GM12878 (cell line): Measurements from ENCODE around the gene UCKL1. TPM values are rescaled to one million over a fixed set of nuclear protein-coding genes. Genes with fewer than 3 reads are reported as not detected.

Source experiments
- ATAC-seq: fragments of 200-7000 bp; cut with Tn5 transposase; 3 replicates; pipeline ENCODE4 v1.9.1; 2020; ENCODE audit warnings: mild to moderate bottlenecking, moderate library complexity
- BruUV-seq: library from RNA; stranded (reverse); fragments of 400-500 nt; replicated peaks from 2 replicates; lab custom pipeline; 2021; lab: Mats Ljungman, UMichigan
- CTCF ChIA-PET: fragments of 300-600 bp; sonication (Branson Sonifier 250); formaldehyde crosslinking; extraction: SDS; loops from one replicate; lab custom pipeline; 2021; ENCODE audit warnings: inconsistent platforms; lab: Yijun Ruan, JAX
- POLR2A ChIA-PET: fragments of 350-600 bp; formaldehyde crosslinking; extraction: SDS; loops from one replicate; lab custom pipeline; 2021; ENCODE audit warnings: inconsistent platforms; lab: Charles Lee
- RAD21 ChIA-PET: fragments of 300-600 bp; sonication (Branson Sonifier 250); formaldehyde crosslinking; loops from one replicate; lab custom pipeline; 2023; ENCODE audit warnings: antibody characterized with exemption; ENCODE audit not compliant: unreplicated experiment; lab: Charles Lee
- SMC1A ChIA-PET: fragments of 300-600 bp; sonication (Branson Sonifier 250); formaldehyde crosslinking; loops from one replicate; lab custom pipeline; 2023; ENCODE audit not compliant: unreplicated experiment, uncharacterized antibody; lab: Charles Lee
- DNase-seq: peaks from one replicate; pipeline ENCODE4 v3.0.0-alpha.2; 2011; ENCODE audit warnings: low read depth, low spot score
- FAIRE-seq: peaks from 3 replicates; lab custom pipeline; 2011; peaks lifted over from hg19 to GRCh38; lab: Jason Lieb, UNC
- H2AFZ ChIP-seq: 2 replicates; pipeline ENCODE4 v1.6.0; 2011; ENCODE audit warnings: low read depth, low read length, control low read depth; ENCODE audit not compliant: control insufficient read depth
- H3K27ac ChIP-seq: 2 replicates; pipeline ENCODE4 v1.5.1; 2011; ENCODE audit warnings: control low read depth; ENCODE audit not compliant: control insufficient read depth, insufficient read depth
- H3K27me3 ChIP-seq, 2 experiments: replicated peaks in 1 of 2; 2 replicates each; pipeline versions ENCODE4 v1.6.0 to v1.6.1; 2011; ENCODE audit warnings: low read length in 1 of 2; ENCODE audit not compliant: control insufficient read depth in 2 of 2, insufficient read depth in 2 of 2
- H3K36me3 ChIP-seq, 2 experiments: 2 replicates each; pipeline ENCODE4 v1.5.1; 2011; ENCODE audit warnings: low read length in 1 of 2; ENCODE audit not compliant: control insufficient read depth in 2 of 2, insufficient read depth in 2 of 2
- H3K4me1 ChIP-seq: 2 replicates; pipeline ENCODE4 v1.6.1; 2011; ENCODE audit warnings: mild to moderate bottlenecking, low read length, moderate library complexity, mixed read lengths; ENCODE audit not compliant: control insufficient read depth, insufficient read depth
- H3K4me2 ChIP-seq: 2 replicates; pipeline ENCODE4 v1.6.0; 2011; ENCODE audit warnings: control low read depth; ENCODE audit not compliant: control insufficient read depth, insufficient read depth
- H3K4me3 ChIP-seq: fragments of 200-600 bp; sonication (generic); 2 replicates; pipeline ENCODE4 v1.5.1; 2016
- H3K79me2 ChIP-seq: 2 replicates; pipeline ENCODE4 v1.6.0; 2011; ENCODE audit warnings: low read length; ENCODE audit not compliant: control insufficient read depth, insufficient read depth
- H3K9ac ChIP-seq: 2 replicates; pipeline ENCODE4 v1.8.0; 2011; ENCODE audit warnings: low read length, control low read depth, mixed read lengths; ENCODE audit not compliant: control insufficient read depth, insufficient read depth
- H3K9me3 ChIP-seq: replicated peaks from 3 replicates; pipeline ENCODE4 v1.5.1; 2011; ENCODE audit warnings: mild to moderate bottlenecking, low read length; ENCODE audit not compliant: control insufficient read depth, insufficient read depth
- H4K20me1 ChIP-seq: 2 replicates; pipeline ENCODE4 v1.6.0; 2011; ENCODE audit not compliant: control insufficient read depth, insufficient read depth
- DPF2 ChIP-seq: fragments of 450-650 bp; IDR thresholded peaks from 2 replicates; pipeline ENCODE4 v1.6.1; 2017; ENCODE audit warnings: mild to moderate bottlenecking
- EP300 ChIP-seq, 2 experiments: fragments of 150-350 bp in 1 of 2; IDR thresholded peaks; 2 replicates each; pipeline ENCODE4 v1.6.1; 2011 to 2012; ENCODE audit warnings: low read depth in 2 of 2, low read length in 2 of 2, borderline replicate concordance in 1 of 2, improper control_type of control experiment in 1 of 2, inconsistent platforms in 1 of 2; ENCODE audit not compliant: control insufficient read depth in 1 of 2
- GABPA ChIP-seq: IDR thresholded peaks from 2 replicates; pipeline ENCODE4 v1.6.1; 2014; ENCODE audit warnings: antibody characterized with exemption, low read depth, mild to moderate bottlenecking, inconsistent platforms
- HDAC2 ChIP-seq: fragments of 200-600 bp; sonication (generic); IDR thresholded peaks from 2 replicates; pipeline ENCODE4 v1.6.1; 2017
- IKZF1 ChIP-seq: fragments of 450-650 bp; conservative IDR thresholded peaks from 2 replicates; pipeline ENCODE4 v1.6.1; 2017; ENCODE audit warnings: antibody characterized with exemption, mild to moderate bottlenecking
- KLF5 ChIP-seq: fragments of 450-650 bp; IDR thresholded peaks from 2 replicates; pipeline ENCODE4 v1.6.1; 2014; ENCODE audit warnings: mild to moderate bottlenecking; ENCODE audit not compliant: partially characterized antibody
- NFIC ChIP-seq: IDR thresholded peaks from 2 replicates; pipeline ENCODE4 v1.6.1; 2012; ENCODE audit warnings: low read depth, mild to moderate bottlenecking, inconsistent platforms, low read length, moderate library complexity
- NFYA ChIP-seq: IDR thresholded peaks from 2 replicates; pipeline ENCODE4 v1.6.1; 2011; ENCODE audit warnings: low read depth, mild to moderate bottlenecking, low read length, improper control_type of control experiment, borderline replicate concordance
- NFYB ChIP-seq: IDR thresholded peaks from 2 replicates; pipeline ENCODE4 v1.6.1; 2011; ENCODE audit warnings: low read depth, mild to moderate bottlenecking, low read length, improper control_type of control experiment, moderate library complexity; ENCODE audit not compliant: insufficient read depth
- NRF1 ChIP-seq: conservative IDR thresholded peaks from 2 replicates; pipeline ENCODE4 v1.6.1; 2011; ENCODE audit warnings: mild to moderate bottlenecking, low read depth, low read length, improper control_type of control experiment
- POLR2A ChIP-seq: IDR thresholded peaks from 2 replicates; pipeline ENCODE4 v1.6.1; 2011; ENCODE audit warnings: low read depth, mild to moderate bottlenecking, low read length
- RB1 ChIP-seq: fragments of 450-650 bp; formaldehyde crosslinking; IDR thresholded peaks from 2 replicates; pipeline ENCODE4 v1.6.1; 2017; ENCODE audit warnings: mild to moderate bottlenecking, borderline replicate concordance
- SMC3 ChIP-seq: IDR thresholded peaks from 2 replicates; pipeline ENCODE4 v1.6.1; 2011; ENCODE audit warnings: low read length, improper control_type of control experiment, borderline replicate concordance
- SRF ChIP-seq, 2 experiments: IDR thresholded peaks; 2 replicates each; pipeline ENCODE4 v1.6.1; 2011; ENCODE audit warnings: low read depth in 2 of 2, low read length in 2 of 2, mild to moderate bottlenecking in 1 of 2, moderate library complexity in 1 of 2
- TCF7 ChIP-seq: IDR thresholded peaks from 2 replicates; pipeline ENCODE4 v1.6.1; 2014; ENCODE audit warnings: antibody characterized with exemption, borderline replicate concordance
- YBX1 ChIP-seq: fragments of 450-650 bp; IDR thresholded peaks from 2 replicates; pipeline ENCODE4 v1.6.1; 2016; ENCODE audit warnings: antibody characterized with exemption
- WGBS: methylation state at CpG from one replicate; pipeline ENCODE4 v1.1.6; 2016; ENCODE audit warnings: low lambda C conversion rate; ENCODE audit not compliant: insufficient replicate concordance, insufficient coverage; ENCODE audit errors: missing lambda C conversion rate; 5-methylcytosine and 5-hydroxymethylcytosine counted together
- in situ Hi-C: fragments of 300-500 bp; cut with MboI; formaldehyde crosslinking; loops from 9 replicates; pipeline ENCODE4 v1.14.3; 2018; ENCODE audit warnings: mixed read lengths
- intact Hi-C: fragments of 100-400 bp; cut with micrococcal nuclease; formaldehyde crosslinking; loops from one replicate; pipeline ENCODE4 v1.14.2; 2022; ENCODE audit not compliant: unreplicated experiment
- polyA plus RNA-seq, 11 experiments: library from polyadenylated mRNA; depleted of rRNA in 4 of 11; unstranded in 6 of 11; stranded (reverse) in 5 of 11; fragments of >200 nt; fragmentation: Nextera tagmentation in 4 of 11; fragmentation: Illumina TruSeq in 1 of 11; extraction: Ambion mirVana in 4 of 11; extraction: Trizol in 1 of 11; gene quantifications; 1 replicate in 1 of 11; 2 replicates in 10 of 11; pipeline versions ENCODE4 v1.2.1 to v1.2.3, GENCODE V29; 2011 to 2016; ENCODE audit warnings: inconsistent platforms in 2 of 11, missing spikeins in 2 of 11, low read depth in 1 of 11
- total RNA-seq, 4 experiments: library from RNA; depleted of rRNA in 3 of 4; stranded (reverse); fragments of >200 nt in 3 of 4; fragmentation: Illumina TruSeq in 1 of 4; extraction: Trizol in 1 of 4; gene quantifications; 2 replicates each; pipeline versions ENCODE4 v1.2.1 to v1.2.3, GENCODE V29; 2013 to 2021
- TF ChIP-seq, protein P1 (sequence below): IDR thresholded peaks from 2 replicates; pipeline ENCODE4 v1.6.1; 2012; ENCODE audit warnings: low read depth, low read length, improper control_type of control experiment
- TF ChIP-seq, protein P2 (sequence below): fragments of 450-650 bp; IDR thresholded peaks from 2 replicates; pipeline ENCODE4 v1.6.1; 2016; ENCODE audit warnings: mild to moderate bottlenecking
- TF ChIP-seq, protein P3 (sequence below): fragments of 450-650 bp; IDR thresholded peaks from 2 replicates; pipeline ENCODE4 v1.6.1; 2017; ENCODE audit warnings: borderline replicate concordance
- TF ChIP-seq, protein P4 (sequence below): IDR thresholded peaks from 2 replicates; pipeline ENCODE4 v1.6.1; 2011; ENCODE audit warnings: low read depth, low read length, improper control_type of control experiment, borderline replicate concordance

UCKL1 gene
- total and polyA plus RNA-seq, 10 of the 15 experiments (the other 5 are each of a cell fraction or from before 2014, with no cell fraction given): 2.4 to 36.3 (median 24.8) TPM

DNA sequence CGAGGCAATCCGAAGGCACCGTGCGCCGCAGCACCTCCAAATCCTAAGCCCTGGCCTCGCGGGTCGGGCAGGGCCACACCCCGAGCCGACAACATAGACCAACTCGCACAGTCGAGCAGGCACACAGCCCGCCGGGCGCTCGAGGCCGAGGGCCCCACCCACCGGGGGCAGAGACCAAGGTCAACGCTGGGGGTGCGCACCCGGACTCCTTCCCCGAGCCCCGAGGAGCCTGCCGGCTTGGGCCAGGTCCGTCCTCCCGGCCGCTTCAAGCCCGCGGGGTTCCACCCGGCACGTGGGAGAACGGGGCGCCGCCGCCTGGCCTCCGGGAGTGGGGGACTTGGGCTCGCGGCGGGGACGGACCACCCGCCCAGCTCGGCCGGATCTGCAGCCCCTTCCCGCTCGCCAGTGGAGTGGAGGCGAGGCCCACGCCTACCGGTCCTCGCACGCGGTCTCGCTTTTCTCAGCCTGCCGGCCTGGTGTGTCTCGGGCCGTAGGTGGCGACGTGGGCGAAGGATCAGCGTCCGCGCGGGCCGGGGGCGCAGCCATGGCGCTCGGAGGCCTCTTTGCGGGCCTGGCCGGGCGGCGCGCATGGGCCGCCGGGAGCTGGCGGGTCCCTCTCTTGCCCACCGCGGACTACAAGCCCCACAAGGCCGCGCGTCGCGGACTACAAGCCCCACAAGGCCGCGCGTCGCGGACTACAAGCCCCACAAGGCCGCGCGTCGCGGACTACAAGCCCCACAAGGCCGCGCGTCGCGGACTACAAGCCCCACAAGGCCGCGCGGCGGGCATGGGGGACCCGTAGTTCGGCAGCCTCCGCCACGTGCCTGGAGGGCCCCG, at the start of gene UCKL1 (continued):
- peak; percentile 100 for TF ChIP-seq IKZF1
- TF ChIP-seq SRF (IDR thresholded peaks at IDR 0.05; ENCODE audit: low read depth in 2 of 2, low read length in 2 of 2): 0 out of 4 replicates have a peak, but pooled peaks of 1 of the 2 experiments have one; percentile 9
- TF ChIP-seq, protein P1, sequence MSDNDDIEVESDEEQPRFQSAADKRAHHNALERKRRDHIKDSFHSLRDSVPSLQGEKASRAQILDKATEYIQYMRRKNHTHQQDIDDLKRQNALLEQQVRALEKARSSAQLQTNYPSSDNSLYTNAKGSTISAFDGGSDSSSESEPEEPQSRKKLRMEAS: peak; percentile 89
- TF ChIP-seq DPF2: peak; percentile 81; the same call in 1 of the 2 replicates
- peak; percentile 70 for TF ChIP-seq KLF5

DNA sequence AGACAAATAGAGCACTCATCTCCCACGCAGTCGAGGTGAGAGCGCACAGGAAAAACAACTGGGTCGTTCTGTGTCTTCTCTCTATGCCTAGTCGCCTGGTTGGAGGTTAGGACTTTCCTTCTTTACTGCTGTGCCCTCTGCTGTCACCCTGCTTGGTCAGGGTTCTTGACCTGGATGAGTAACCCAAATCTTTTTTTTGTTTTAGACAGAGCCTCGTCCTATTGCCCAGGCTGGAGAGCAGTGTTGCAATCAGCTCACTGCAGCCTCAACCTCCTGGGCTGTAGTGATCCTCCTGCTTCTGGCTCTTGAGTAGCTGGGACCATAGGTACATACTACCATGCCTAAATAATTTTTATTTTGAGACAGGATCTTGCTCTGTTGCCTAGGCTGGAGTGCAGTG, 49.2 kb upstream of the UCKL1 start:
- ChIA-PET POLR2A (no interaction called here), CTCF (interaction anchor here (1.0 to 1.4 kb wide), 2 partner anchors 31 to 115 kb away, joined by 3 read pairs; no protein-coding TSS in a partner anchor), SMC1A (no interaction called here), RAD21 (no interaction called here)
- in situ Hi-C loops (no loop called here), intact Hi-C loops (no loop called here)
- H3K4me2 ChIP-seq: no peak overlapping the region
- peaks cover 6% of the 10 kb centered on the region for H3K4me1 ChIP-seq
- H3K27me3 ChIP-seq: no peaks in the 10 kb centered on the region
- H3K4me3 ChIP-seq: no peak overlapping the region
- FAIRE-seq (no peak), DNase-seq (no peak), ATAC-seq (no peak)
- peaks cover 36 to 58% of the 10 kb centered on the region in 2 experiments for H3K36me3 ChIP-seq
- H3K9ac ChIP-seq: no peak overlapping the region
- peaks cover 21% of the 10 kb centered on the region for H3K9me3 ChIP-seq
- H4K20me1 ChIP-seq: no peaks in the 10 kb centered on the region
- WGBS: 86% methylated on average over 6 of the region's 6 CpGs
- H2AFZ ChIP-seq: no peak overlapping the region
- no TSS peak for BruUV-seq
- no peak overlapping the region for H3K27ac ChIP-seq
- H3K79me2 ChIP-seq: peaks cover 18% of the 10 kb centered on the region
- TF ChIP-seq, protein P2, sequence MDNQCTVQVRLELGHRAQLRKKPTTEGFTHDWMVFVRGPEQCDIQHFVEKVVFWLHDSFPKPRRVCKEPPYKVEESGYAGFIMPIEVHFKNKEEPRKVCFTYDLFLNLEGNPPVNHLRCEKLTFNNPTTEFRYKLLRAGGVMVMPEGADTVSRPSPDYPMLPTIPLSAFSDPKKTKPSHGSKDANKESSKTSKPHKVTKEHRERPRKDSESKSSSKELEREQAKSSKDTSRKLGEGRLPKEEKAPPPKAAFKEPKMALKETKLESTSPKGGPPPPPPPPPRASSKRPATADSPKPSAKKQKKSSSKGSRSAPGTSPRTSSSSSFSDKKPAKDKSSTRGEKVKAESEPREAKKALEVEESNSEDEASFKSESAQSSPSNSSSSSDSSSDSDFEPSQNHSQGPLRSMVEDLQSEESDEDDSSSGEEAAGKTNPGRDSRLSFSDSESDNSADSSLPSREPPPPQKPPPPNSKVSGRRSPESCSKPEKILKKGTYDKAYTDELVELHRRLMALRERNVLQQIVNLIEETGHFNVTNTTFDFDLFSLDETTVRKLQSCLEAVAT: no peak
- TF ChIP-seq HDAC2: no peak
- no peak for TF ChIP-seq GABPA
- no peak for TF ChIP-seq NFYA
- no peak for TF ChIP-seq YBX1
- TF ChIP-seq SRF (IDR thresholded peaks at IDR 0.05; ENCODE audit: low read depth in 2 of 2, low read length in 2 of 2): no peak
- TF ChIP-seq POLR2A: no peak
- TF ChIP-seq, protein P3, sequence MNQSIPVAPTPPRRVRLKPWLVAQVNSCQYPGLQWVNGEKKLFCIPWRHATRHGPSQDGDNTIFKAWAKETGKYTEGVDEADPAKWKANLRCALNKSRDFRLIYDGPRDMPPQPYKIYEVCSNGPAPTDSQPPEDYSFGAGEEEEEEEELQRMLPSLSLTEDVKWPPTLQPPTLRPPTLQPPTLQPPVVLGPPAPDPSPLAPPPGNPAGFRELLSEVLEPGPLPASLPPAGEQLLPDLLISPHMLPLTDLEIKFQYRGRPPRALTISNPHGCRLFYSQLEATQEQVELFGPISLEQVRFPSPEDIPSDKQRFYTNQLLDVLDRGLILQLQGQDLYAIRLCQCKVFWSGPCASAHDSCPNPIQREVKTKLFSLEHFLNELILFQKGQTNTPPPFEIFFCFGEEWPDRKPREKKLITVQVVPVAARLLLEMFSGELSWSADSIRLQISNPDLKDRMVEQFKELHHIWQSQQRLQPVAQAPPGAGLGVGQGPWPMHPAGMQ: no peak
- TF ChIP-seq, protein P4, sequence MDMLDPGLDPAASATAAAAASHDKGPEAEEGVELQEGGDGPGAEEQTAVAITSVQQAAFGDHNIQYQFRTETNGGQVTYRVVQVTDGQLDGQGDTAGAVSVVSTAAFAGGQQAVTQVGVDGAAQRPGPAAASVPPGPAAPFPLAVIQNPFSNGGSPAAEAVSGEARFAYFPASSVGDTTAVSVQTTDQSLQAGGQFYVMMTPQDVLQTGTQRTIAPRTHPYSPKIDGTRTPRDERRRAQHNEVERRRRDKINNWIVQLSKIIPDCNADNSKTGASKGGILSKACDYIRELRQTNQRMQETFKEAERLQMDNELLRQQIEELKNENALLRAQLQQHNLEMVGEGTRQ: no peak
- TF ChIP-seq NRF1: no peak
- no peak for TF ChIP-seq RB1
- no peak for TF ChIP-seq EP300 (IDR thresholded peaks at IDR 0.05; ENCODE audit: borderline replicate concordance in 1 of 2, control insufficient read depth in 1 of 2, low read depth in 2 of 2, low read length in 2 of 2)
- no peak for TF ChIP-seq NFIC
- TF ChIP-seq TCF7: no peak
- TF ChIP-seq NFYB: no peak
- no peak for TF ChIP-seq SMC3
